Measurements from ENCODE around the gene SLC16A10. TPM values are rescaled to one million over a fixed set of nuclear protein-coding genes. Genes with fewer than 3 reads are reported as not detected.

SLC16A10 gene
- total RNA-seq, 1 donor from 2014 or later = 4.8 TPM

GRCh38 chr6:111176038-111176759 lies 88.9 kb downstream of the SLC16A10 start:
- no peaks in the 10 kb centered on the region for H3K27me3 ChIP-seq
- H3F3A ChIP-seq (ENCODE audit: low read depth) = no peaks in the 10 kb centered on the region
- no peak overlapping the region for H3K9ac ChIP-seq
- no peaks in the 10 kb centered on the region for H3K36me3 Mint-ChIP-seq
- H3K4me2 ChIP-seq = no peak overlapping the region
- H3K36me3 ChIP-seq = no peaks in the 10 kb centered on the region
- H3K27ac Mint-ChIP-seq = no peak overlapping the region
- no peak overlapping the region for H3K4me3 ChIP-seq
- no peak overlapping the region for H3K4me3 Mint-ChIP-seq
- no peaks in the 10 kb centered on the region for H3K9me3 ChIP-seq (ENCODE audit: low read depth)
- TF ChIP-seq EZH2phosphoT487 (IDR thresholded peaks at IDR 0.05) (no peak), EZH2 (IDR thresholded peaks at IDR 0.05) (no peak)
- TF ChIP-seq, protein P1, sequence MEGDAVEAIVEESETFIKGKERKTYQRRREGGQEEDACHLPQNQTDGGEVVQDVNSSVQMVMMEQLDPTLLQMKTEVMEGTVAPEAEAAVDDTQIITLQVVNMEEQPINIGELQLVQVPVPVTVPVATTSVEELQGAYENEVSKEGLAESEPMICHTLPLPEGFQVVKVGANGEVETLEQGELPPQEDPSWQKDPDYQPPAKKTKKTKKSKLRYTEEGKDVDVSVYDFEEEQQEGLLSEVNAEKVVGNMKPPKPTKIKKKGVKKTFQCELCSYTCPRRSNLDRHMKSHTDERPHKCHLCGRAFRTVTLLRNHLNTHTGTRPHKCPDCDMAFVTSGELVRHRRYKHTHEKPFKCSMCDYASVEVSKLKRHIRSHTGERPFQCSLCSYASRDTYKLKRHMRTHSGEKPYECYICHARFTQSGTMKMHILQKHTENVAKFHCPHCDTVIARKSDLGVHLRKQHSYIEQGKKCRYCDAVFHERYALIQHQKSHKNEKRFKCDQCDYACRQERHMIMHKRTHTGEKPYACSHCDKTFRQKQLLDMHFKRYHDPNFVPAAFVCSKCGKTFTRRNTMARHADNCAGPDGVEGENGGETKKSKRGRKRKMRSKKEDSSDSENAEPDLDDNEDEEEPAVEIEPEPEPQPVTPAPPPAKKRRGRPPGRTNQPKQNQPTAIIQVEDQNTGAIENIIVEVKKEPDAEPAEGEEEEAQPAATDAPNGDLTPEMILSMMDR (IDR thresholded peaks at IDR 0.05) = no peak
- no peak overlapping the region for H2AFZ ChIP-seq (replicated peaks)
- no peak for DNase-seq (ENCODE audit: low spot score)
- no peaks in the 10 kb centered on the region for H3K79me2 ChIP-seq (ENCODE audit: low read depth)
- H3K27ac ChIP-seq = no peak overlapping the region
- H3K4me1 ChIP-seq = no peaks in the 10 kb centered on the region
- no peaks in the 10 kb centered on the region for H3K4me1 Mint-ChIP-seq
- no peaks in the 10 kb centered on the region for H4K20me1 ChIP-seq (ENCODE audit: low read depth)
- no peaks in the 10 kb centered on the region for H3K9me3 Mint-ChIP-seq
- H3K27me3 Mint-ChIP-seq (ENCODE audit: insufficient read depth, low read depth) = peaks cover 2% of the 10 kb centered on the region

- no peak for DNase-seq (ENCODE audit: low spot score)
- Mint-ChIP-seq H3K36me3 (no peaks in the 10 kb centered on the region), H3K27me3 (ENCODE audit: insufficient read depth, low read depth) (peaks cover 2% of the 10 kb centered on the region), H3K9me3 (no peaks in the 10 kb centered on the region), H3K4me1 (no peaks in the 10 kb centered on the region), H3K27ac (no peak overlapping the region), H3K4me3 (no peak overlapping the region)
- no peaks in the 10 kb centered on the region for H3F3A ChIP-seq (ENCODE audit: low read depth)
- H3K4me3 ChIP-seq = no peak overlapping the region
- H3K27ac ChIP-seq = no peak overlapping the region
- no peak overlapping the region for H2AFZ ChIP-seq (replicated peaks)
- H3K9ac ChIP-seq = no peak overlapping the region
- no peaks in the 10 kb centered on the region for H4K20me1 ChIP-seq (ENCODE audit: low read depth)
- H3K9me3 ChIP-seq (ENCODE audit: low read depth) = no peaks in the 10 kb centered on the region
- TF ChIP-seq, protein P1 (IDR thresholded peaks at IDR 0.05) = no peak
- TF ChIP-seq EZH2phosphoT487 (IDR thresholded peaks at IDR 0.05) (no peak), EZH2 (IDR thresholded peaks at IDR 0.05) (no peak)
- H3K4me1 ChIP-seq = no peaks in the 10 kb centered on the region
- H3K27me3 ChIP-seq = no peaks in the 10 kb centered on the region
- H3K36me3 ChIP-seq = no peaks in the 10 kb centered on the region
- H3K79me2 ChIP-seq (ENCODE audit: low read depth) = no peaks in the 10 kb centered on the region
- no peak overlapping the region for H3K4me2 ChIP-seq
These were observed 89.4 kb downstream of the SLC16A10 start for GRCh38 chr6:111176760-111177099.

- H3K27ac ChIP-seq = no peak overlapping the region
- H2AFZ ChIP-seq (replicated peaks) = no peak overlapping the region
- H3K36me3 Mint-ChIP-seq = no peaks in the 10 kb centered on the region
- no peak overlapping the region for H3K4me3 Mint-ChIP-seq
- no peaks in the 10 kb centered on the region for H3K36me3 ChIP-seq
- DNase-seq (ENCODE audit: low spot score) = no peak
- H3K27ac Mint-ChIP-seq = no peak overlapping the region
- H3K27me3 ChIP-seq = no peaks in the 10 kb centered on the region
- no peaks in the 10 kb centered on the region for H3K4me1 Mint-ChIP-seq
- no peak overlapping the region for H3K4me3 ChIP-seq
- H3K9me3 Mint-ChIP-seq = no peaks in the 10 kb centered on the region
- TF ChIP-seq EZH2phosphoT487 (IDR thresholded peaks at IDR 0.05) (no peak), EZH2 (IDR thresholded peaks at IDR 0.05) (no peak)
- TF ChIP-seq, protein P1 (IDR thresholded peaks at IDR 0.05) = no peak
- no peak overlapping the region for H3K4me2 ChIP-seq
- no peaks in the 10 kb centered on the region for H3F3A ChIP-seq (ENCODE audit: low read depth)
- no peaks in the 10 kb centered on the region for H3K79me2 ChIP-seq (ENCODE audit: low read depth)
- H3K4me1 ChIP-seq = no peaks in the 10 kb centered on the region
- H4K20me1 ChIP-seq (ENCODE audit: low read depth) = no peaks in the 10 kb centered on the region
- H3K9me3 ChIP-seq (ENCODE audit: low read depth) = no peaks in the 10 kb centered on the region
- H3K27me3 Mint-ChIP-seq (ENCODE audit: insufficient read depth, low read depth) = peaks cover 2% of the 10 kb centered on the region
- no peak overlapping the region for H3K9ac ChIP-seq
These were observed 89.8 kb downstream of the SLC16A10 start for GRCh38 chr6:111177131-111177530.
